Lower leg skin (tissue), 3 donors: ENCODE data around the gene MYO5A.

Source experiments
- POLR2A ChIP-seq, 2 donors: fragments of 450-650 bp; IDR thresholded peaks; one replicate each; pipeline ENCODE4 v1.6.1; 2016 to 2017; ENCODE audit warnings: antibody characterized with exemption in 2 of 2, mild to moderate bottlenecking in 1 of 2, moderate library complexity in 1 of 2
- TF ChIP-seq, protein P1 (sequence below), 3 donors: fragments of 450-650 bp; IDR thresholded peaks; one replicate each; pipeline ENCODE4 v1.5.1; 2016; ENCODE audit warnings: antibody characterized with exemption in 3 of 3, mild to moderate bottlenecking in 3 of 3, moderate library complexity in 2 of 3

DNA sequence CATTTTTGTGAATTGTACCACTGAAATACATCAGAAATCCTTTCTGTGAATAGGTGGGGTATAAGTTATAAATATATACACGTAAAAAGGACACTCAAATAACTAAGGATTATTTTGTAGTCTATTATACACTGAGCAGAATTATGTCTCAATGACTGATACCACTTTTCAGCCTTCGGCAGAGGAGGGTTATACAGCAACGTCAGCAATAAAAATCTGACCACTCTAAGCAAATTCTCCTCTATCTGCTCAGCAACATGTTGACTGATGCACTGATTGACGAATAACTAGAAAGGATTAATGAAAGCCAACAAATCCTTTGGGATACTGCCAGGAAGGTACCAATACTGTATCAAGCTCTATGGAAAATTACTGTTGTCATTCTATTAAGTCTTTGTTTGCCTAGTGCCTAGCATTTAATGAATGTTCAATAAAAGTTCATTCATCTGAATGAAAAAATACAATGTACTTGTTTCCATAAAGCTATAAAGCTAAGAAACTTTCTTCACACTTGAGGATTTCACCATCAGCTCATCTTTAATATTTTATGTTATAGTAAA lies 34.9 kb upstream of the MYO5A start:
- TF ChIP-seq POLR2A (IDR thresholded peaks at IDR 0.05) = no peak
- TF ChIP-seq, protein P1, sequence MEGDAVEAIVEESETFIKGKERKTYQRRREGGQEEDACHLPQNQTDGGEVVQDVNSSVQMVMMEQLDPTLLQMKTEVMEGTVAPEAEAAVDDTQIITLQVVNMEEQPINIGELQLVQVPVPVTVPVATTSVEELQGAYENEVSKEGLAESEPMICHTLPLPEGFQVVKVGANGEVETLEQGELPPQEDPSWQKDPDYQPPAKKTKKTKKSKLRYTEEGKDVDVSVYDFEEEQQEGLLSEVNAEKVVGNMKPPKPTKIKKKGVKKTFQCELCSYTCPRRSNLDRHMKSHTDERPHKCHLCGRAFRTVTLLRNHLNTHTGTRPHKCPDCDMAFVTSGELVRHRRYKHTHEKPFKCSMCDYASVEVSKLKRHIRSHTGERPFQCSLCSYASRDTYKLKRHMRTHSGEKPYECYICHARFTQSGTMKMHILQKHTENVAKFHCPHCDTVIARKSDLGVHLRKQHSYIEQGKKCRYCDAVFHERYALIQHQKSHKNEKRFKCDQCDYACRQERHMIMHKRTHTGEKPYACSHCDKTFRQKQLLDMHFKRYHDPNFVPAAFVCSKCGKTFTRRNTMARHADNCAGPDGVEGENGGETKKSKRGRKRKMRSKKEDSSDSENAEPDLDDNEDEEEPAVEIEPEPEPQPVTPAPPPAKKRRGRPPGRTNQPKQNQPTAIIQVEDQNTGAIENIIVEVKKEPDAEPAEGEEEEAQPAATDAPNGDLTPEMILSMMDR (IDR thresholded peaks at IDR 0.05) = no peak
